Measurements from ENCODE around the gene COLEC12. TPM values are rescaled to one million over a fixed set of nuclear protein-coding genes. Genes with fewer than 3 reads are reported as not detected.

COLEC12 gene
- total RNA-seq, 1 experiment from 2014 or later: not detected

DNA sequence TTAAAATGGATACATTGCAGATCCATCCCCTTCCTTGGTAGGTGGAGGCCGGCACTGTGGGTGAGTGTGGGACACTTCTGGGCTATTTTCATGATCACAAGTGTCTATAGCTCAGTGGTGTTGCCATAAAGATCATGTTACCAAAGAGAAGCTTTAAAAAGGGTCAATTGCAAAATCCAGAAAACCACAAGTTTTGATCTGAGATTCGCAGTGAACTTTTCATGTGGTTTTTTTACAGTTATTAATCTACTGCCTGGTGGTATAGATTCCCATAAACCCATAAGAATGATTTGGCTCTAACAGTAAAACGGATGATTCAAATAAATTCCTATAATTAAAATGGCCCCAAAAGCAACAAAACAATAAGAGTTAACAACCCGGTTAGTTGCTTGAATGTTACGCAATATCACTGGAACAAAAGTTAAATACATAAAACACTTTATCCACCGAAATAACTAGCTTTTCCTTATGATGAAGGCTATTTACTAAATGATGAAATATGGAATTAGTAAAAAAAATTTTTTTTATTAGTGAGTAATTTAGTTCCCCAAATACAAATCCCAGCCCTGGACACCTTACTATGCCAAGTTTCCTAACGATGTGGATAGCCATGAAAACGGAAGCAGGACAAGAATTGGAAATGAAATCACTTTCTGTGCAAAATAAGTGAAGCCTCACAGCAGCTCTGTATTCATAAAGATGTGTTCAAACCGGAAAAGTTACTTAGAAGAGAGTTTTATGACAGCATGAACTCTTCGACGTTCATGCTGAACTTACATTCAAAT is 137.0 kb downstream of the COLEC12 start:
- ChIA-PET CTCF (no interaction called here), POLR2A (ENCODE audit: unreplicated experiment) (no interaction called here)
- Histone ChIP-seq H3K4me3 (no peak overlapping the region), H3K79me2 (ENCODE audit: low read depth) (no peaks in the 10 kb centered on the region), H3K9me2 (ENCODE audit: insufficient read depth) (no peaks in the 10 kb centered on the region), H3F3A (ENCODE audit: insufficient read depth, low read depth) (no peaks in the 10 kb centered on the region), H3K4me2 (no peak overlapping the region), H4K20me1 (ENCODE audit: insufficient read depth) (no peaks in the 10 kb centered on the region), H3K4me1 (replicated peaks; ENCODE audit: insufficient read depth) (0 out of 2 replicates have a peak, but pooled peaks cover 11% of the 10 kb centered on the region), H3K9me3 (ENCODE audit: insufficient read depth, low read depth) (no peaks in the 10 kb centered on the region), H3K27me3 (ENCODE audit: insufficient read depth, low read depth) (peaks cover 95% of the 10 kb centered on the region), H3K27ac (no peak overlapping the region), H2AFZ (no peak overlapping the region), H3K36me3 (ENCODE audit: low read depth) (no peaks in the 10 kb centered on the region)
- intact Hi-C loops (cut with micrococcal nuclease; ENCODE audit: unreplicated experiment): no loop called here
- peak in 1 of 2 experiments; percentile 38 for DNase-seq
- no TSS peak for BruUV-seq (replicated peaks)
- no peak for TF ChIP-seq EZH2 (IDR thresholded peaks at IDR 0.05; ENCODE audit: low read depth)
- TF ChIP-seq, protein P1, sequence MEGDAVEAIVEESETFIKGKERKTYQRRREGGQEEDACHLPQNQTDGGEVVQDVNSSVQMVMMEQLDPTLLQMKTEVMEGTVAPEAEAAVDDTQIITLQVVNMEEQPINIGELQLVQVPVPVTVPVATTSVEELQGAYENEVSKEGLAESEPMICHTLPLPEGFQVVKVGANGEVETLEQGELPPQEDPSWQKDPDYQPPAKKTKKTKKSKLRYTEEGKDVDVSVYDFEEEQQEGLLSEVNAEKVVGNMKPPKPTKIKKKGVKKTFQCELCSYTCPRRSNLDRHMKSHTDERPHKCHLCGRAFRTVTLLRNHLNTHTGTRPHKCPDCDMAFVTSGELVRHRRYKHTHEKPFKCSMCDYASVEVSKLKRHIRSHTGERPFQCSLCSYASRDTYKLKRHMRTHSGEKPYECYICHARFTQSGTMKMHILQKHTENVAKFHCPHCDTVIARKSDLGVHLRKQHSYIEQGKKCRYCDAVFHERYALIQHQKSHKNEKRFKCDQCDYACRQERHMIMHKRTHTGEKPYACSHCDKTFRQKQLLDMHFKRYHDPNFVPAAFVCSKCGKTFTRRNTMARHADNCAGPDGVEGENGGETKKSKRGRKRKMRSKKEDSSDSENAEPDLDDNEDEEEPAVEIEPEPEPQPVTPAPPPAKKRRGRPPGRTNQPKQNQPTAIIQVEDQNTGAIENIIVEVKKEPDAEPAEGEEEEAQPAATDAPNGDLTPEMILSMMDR (conservative IDR thresholded peaks at IDR 0.05): no peak

DNA sequence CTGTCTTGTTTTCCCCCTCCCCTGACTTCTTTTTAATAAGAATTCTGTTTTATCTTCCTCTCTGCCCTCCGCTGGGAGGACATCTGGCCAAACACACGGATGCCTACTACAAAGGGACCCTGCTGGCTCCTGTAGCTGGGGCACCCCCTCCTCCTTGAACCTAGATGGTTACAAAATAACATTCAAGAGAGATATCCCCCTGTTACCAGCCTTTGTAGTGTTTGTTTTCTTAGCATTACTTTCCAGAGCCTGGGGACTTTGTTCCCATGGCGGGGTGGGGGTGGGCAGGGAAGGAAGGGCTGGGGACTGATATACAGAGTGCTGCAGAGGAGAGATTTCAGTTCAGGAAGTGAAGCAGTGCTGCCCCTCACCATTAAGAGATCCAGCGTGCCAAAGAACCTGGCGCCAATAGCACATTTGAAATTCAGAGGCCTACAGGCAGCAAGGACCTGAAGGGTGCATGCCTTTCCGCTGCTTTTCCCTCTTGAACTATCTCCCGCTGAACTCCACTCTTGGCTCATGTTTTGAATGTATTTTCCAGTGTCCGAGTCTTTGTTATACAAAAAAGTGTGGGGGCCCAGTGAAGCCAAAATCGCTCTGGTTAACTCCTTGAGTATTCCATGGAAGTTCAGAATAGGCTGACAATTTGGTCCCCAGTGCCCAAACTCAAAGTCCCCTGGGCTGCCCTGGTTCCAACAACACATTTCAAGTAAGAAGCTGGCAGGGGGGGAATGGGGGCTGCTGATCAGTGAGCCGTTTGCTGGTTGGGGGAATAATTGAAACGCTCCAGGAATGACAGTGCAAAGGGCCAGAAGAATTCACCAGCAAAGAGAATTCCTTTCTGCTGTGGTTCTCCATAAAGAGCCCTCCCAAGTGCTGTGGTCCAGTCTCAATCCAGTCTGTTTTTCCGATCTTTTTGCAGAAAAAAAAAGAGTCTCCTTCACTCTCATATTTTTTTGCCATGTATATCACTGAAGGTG is 137.9 kb downstream of the COLEC12 start:
- CTCF ChIA-PET: no interaction called here
- Histone ChIP-seq H3K36me3 (ENCODE audit: low read depth) (no peaks in the 10 kb centered on the region), H3K27ac (no peak overlapping the region), H2AFZ (no peak overlapping the region), H3F3A (ENCODE audit: insufficient read depth, low read depth) (no peaks in the 10 kb centered on the region), H3K27me3 (ENCODE audit: insufficient read depth, low read depth) (peaks cover 95% of the 10 kb centered on the region), H3K4me2 (no peak overlapping the region), H3K4me3 (no peak overlapping the region), H4K20me1 (ENCODE audit: insufficient read depth) (no peaks in the 10 kb centered on the region), H3K4me1 (replicated peaks; ENCODE audit: insufficient read depth) (0 out of 2 replicates have a peak, but pooled peaks cover 11% of the 10 kb centered on the region), H3K9me2 (ENCODE audit: insufficient read depth) (no peaks in the 10 kb centered on the region), H3K9me3 (ENCODE audit: insufficient read depth, low read depth) (no peaks in the 10 kb centered on the region), H3K79me2 (ENCODE audit: low read depth) (no peaks in the 10 kb centered on the region)
- DNase-seq: no peak
- intact Hi-C loops (cut with micrococcal nuclease; ENCODE audit: unreplicated experiment): no loop called here
- no TSS peak for BruUV-seq (replicated peaks)
- TF ChIP-seq EZH2 (IDR thresholded peaks at IDR 0.05; ENCODE audit: low read depth): no peak
- TF ChIP-seq, protein P1 (conservative IDR thresholded peaks at IDR 0.05): no peak
- POLR2A ChIA-PET (ENCODE audit: unreplicated experiment): no interaction called here

DNA sequence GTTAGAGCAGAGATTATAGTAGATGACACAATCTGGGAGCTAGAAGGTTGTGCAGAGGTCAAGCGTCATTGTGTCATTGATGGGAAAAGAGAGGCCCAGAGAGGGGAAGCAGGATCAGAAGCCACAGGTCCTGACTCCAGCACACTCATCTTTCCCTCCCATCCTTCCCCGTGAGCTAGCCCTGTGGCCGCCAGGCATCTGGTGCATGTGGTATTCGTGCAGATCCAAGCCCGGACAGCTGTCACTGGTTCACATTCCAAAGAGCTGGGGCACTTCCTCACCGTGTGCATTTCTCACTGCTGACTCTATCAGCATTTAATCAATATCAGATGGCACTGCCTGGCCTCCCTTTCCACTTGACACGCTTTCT is 138.6 kb downstream of the COLEC12 start:
- Histone ChIP-seq H4K20me1 (ENCODE audit: insufficient read depth) (no peaks in the 10 kb centered on the region), H3K4me3 (no peak overlapping the region), H3K79me2 (ENCODE audit: low read depth) (no peaks in the 10 kb centered on the region), H3K9me3 (ENCODE audit: insufficient read depth, low read depth) (no peaks in the 10 kb centered on the region), H3K9me2 (ENCODE audit: insufficient read depth) (no peaks in the 10 kb centered on the region), H3K36me3 (ENCODE audit: low read depth) (no peaks in the 10 kb centered on the region), H3F3A (ENCODE audit: insufficient read depth, low read depth) (no peaks in the 10 kb centered on the region), H3K27ac (no peak overlapping the region), H3K4me1 (replicated peaks; ENCODE audit: insufficient read depth) (0 out of 2 replicates have a peak, but pooled peaks cover 11% of the 10 kb centered on the region), H3K4me2 (no peak overlapping the region), H2AFZ (no peak overlapping the region), H3K27me3 (ENCODE audit: insufficient read depth, low read depth) (peaks cover 95% of the 10 kb centered on the region)
- CTCF ChIA-PET: no interaction called here
- BruUV-seq (replicated peaks): no TSS peak
- intact Hi-C loops (cut with micrococcal nuclease; ENCODE audit: unreplicated experiment): no loop called here
- peak in 1 of 2 experiments; percentile 64 for DNase-seq
- TF ChIP-seq, protein P1 (conservative IDR thresholded peaks at IDR 0.05): no peak
- no peak for TF ChIP-seq EZH2 (IDR thresholded peaks at IDR 0.05; ENCODE audit: low read depth)
- POLR2A ChIA-PET (ENCODE audit: unreplicated experiment): no interaction called here
